Suprapubic skin (tissue), 4 donors: ENCODE measurements around the gene CNNM2. TPM values are rescaled to one million over a fixed set of nuclear protein-coding genes. Genes with fewer than 3 reads are reported as not detected.

ENCODE experiments used
- DNase-seq, 2 donors: peaks; one replicate each; pipeline ENCODE4 v3.0.0-alpha.2; 2019; ENCODE audit warnings: low spot score in 2 of 2
- H3K27ac ChIP-seq: fragments of 200-600 bp; sonication (generic); one replicate; pipeline ENCODE4 v1.5.1; 2019
- H3K27me3 ChIP-seq: fragments of 200-600 bp; sonication (generic); one replicate; pipeline ENCODE4 v1.5.1; 2019
- H3K36me3 ChIP-seq: fragments of 200-600 bp; sonication (generic); one replicate; pipeline ENCODE4 v1.5.1; 2019
- H3K4me1 ChIP-seq: fragments of 200-600 bp; sonication (generic); one replicate; pipeline ENCODE4 v1.5.1; 2019
- H3K4me3 ChIP-seq: fragments of 200-600 bp; sonication (generic); one replicate; pipeline ENCODE4 v1.5.1; 2019; ENCODE audit warnings: mild to moderate bottlenecking
- H3K9me3 ChIP-seq: fragments of 200-600 bp; sonication (generic); one replicate; pipeline ENCODE4 v1.5.1; 2019
- CTCF ChIP-seq, 2 donors: fragments of 200-600 bp in 1 of 2; fragments of 450-650 bp in 1 of 2; sonication (generic) in 1 of 2; IDR thresholded peaks; one replicate each; pipeline ENCODE4 v1.5.1; 2016 to 2019; ENCODE audit warnings: antibody characterized with exemption in 2 of 2, mild to moderate bottlenecking in 1 of 2, moderate library complexity in 1 of 2
- EP300 ChIP-seq: sonication (generic); formaldehyde crosslinking; IDR thresholded peaks from one replicate; pipeline ENCODE4 v1.6.1; 2017; ENCODE audit warnings: antibody characterized with exemption
- POLR2A ChIP-seq, 2 donors: fragments of 450-650 bp; IDR thresholded peaks; one replicate each; pipeline ENCODE4 v1.6.1; 2017; ENCODE audit warnings: antibody characterized with exemption in 2 of 2, mild to moderate bottlenecking in 2 of 2, moderate library complexity in 2 of 2
- POLR2AphosphoS5 ChIP-seq, 3 donors: sonication (generic); formaldehyde crosslinking; IDR thresholded peaks; one replicate each; pipeline ENCODE4 v1.6.1; 2017; ENCODE audit warnings: antibody characterized with exemption in 3 of 3
- WGBS: methylation state at CpG from one replicate; pipeline ENCODE4 v1.1.5; 2018; 5-methylcytosine and 5-hydroxymethylcytosine counted together
- total RNA-seq, 4 donors: library from RNA; depleted of rRNA; stranded (reverse); fragments of >200 nt; gene quantifications; one replicate each; pipeline ENCODE4 v1.1.0, GENCODE V29; 2016

Gene CNNM2
- total RNA-seq, 4 donors from 2014 or later = 8.7 to 16.9 (median 12.9) TPM

- TF ChIP-seq POLR2A (IDR thresholded peaks at IDR 0.05) (no peak), EP300 (no peak), POLR2AphosphoS5 (IDR thresholded peaks at IDR 0.05) (no peak), CTCF (IDR thresholded peaks at IDR 0.05) (no peak)
- no peak for DNase-seq
- WGBS = 92% methylated on average over 3 of the region's 3 CpGs
- Histone ChIP-seq H3K4me1 (no peaks in the 10 kb centered on the region), H3K27me3 (no peaks in the 10 kb centered on the region), H3K4me3 (no peak overlapping the region), H3K27ac (no peak overlapping the region), H3K9me3 (no peaks in the 10 kb centered on the region), H3K36me3 (no peaks in the 10 kb centered on the region)
Measured at GRCh38 chr10:103019425-103019824, 101.3 kb downstream of the CNNM2 start.

GRCh38 chr10:103021150-103021899 lies 103.2 kb downstream of the CNNM2 start:
- TF ChIP-seq EP300 = no peak
- TF ChIP-seq CTCF (IDR thresholded peaks at IDR 0.05) = no peak

GRCh38 chr10:103021900-103022293 lies 103.8 kb downstream of the CNNM2 start:
- Histone ChIP-seq H3K9me3 (no peaks in the 10 kb centered on the region), H3K36me3 (no peaks in the 10 kb centered on the region), H3K27ac (no peak overlapping the region), H3K27me3 (no peaks in the 10 kb centered on the region), H3K4me1 (no peaks in the 10 kb centered on the region), H3K4me3 (no peak overlapping the region)
- DNase-seq = no peak
- TF ChIP-seq CTCF (IDR thresholded peaks at IDR 0.05) (no peak), EP300 (no peak), POLR2A (IDR thresholded peaks at IDR 0.05) (no peak), POLR2AphosphoS5 (IDR thresholded peaks at IDR 0.05) (no peak)
- 78% methylated on average over 5 of the region's 5 CpGs for WGBS

More at GRCh38 chr10:103021150-103021899, 103.2 kb downstream of the CNNM2 start:
- 91% methylated on average over 18 of the region's 18 CpGs for WGBS
- no peak overlapping the region for H3K4me3 ChIP-seq
- H3K9me3 ChIP-seq = no peaks in the 10 kb centered on the region
- H3K4me1 ChIP-seq = no peaks in the 10 kb centered on the region
- no peaks in the 10 kb centered on the region for H3K36me3 ChIP-seq
- no peak overlapping the region for H3K27ac ChIP-seq
- DNase-seq = no peak
- H3K27me3 ChIP-seq = no peaks in the 10 kb centered on the region

- Histone ChIP-seq H3K4me1 (no peaks in the 10 kb centered on the region), H3K27me3 (no peaks in the 10 kb centered on the region), H3K27ac (no peak overlapping the region), H3K36me3 (no peaks in the 10 kb centered on the region), H3K9me3 (no peaks in the 10 kb centered on the region), H3K4me3 (no peak overlapping the region)
- TF ChIP-seq POLR2AphosphoS5 (IDR thresholded peaks at IDR 0.05) = no peak
- no peak for TF ChIP-seq EP300
- TF ChIP-seq POLR2A (IDR thresholded peaks at IDR 0.05) = no peak
- no peak for TF ChIP-seq CTCF (IDR thresholded peaks at IDR 0.05)
- 86% methylated on average over 2 of the region's 2 CpGs for WGBS
- DNase-seq = no peak
Measured at GRCh38 chr10:103025696-103026095, 107.6 kb downstream of the CNNM2 start.

GRCh38 chr10:103038570-103038969 lies 120.5 kb downstream of the CNNM2 start:
- Histone ChIP-seq H3K9me3 (no peaks in the 10 kb centered on the region), H3K4me1 (no peaks in the 10 kb centered on the region), H3K36me3 (no peaks in the 10 kb centered on the region), H3K4me3 (no peak overlapping the region), H3K27ac (no peak overlapping the region), H3K27me3 (no peaks in the 10 kb centered on the region)
- TF ChIP-seq EP300 (no peak), POLR2A (IDR thresholded peaks at IDR 0.05) (no peak), POLR2AphosphoS5 (IDR thresholded peaks at IDR 0.05) (no peak), CTCF (IDR thresholded peaks at IDR 0.05) (no peak)
- DNase-seq = no peak
- 79% methylated on average over 2 of the region's 2 CpGs for WGBS
